Nephron progenitor cell (in vitro differentiated cells): Measurements from ENCODE around the gene YIF1A.
"Not testable (repeated sequence)": the region's sequence is repeated elsewhere in the genome, so short reads cannot be mapped to it uniquely, and the experiment has no call there.

Source experiments
- DNase-seq: peaks from one replicate; pipeline ENCODE4 v3.0.0; 2021
- H3K27ac Mint-ChIP-seq: 2 replicates; pipeline ENCODE4 v1.8.0; 2021; ENCODE audit warnings: mild to moderate bottlenecking, moderate library complexity, mixed read lengths
- H3K27me3 Mint-ChIP-seq: 2 replicates; pipeline ENCODE4 v1.8.0; 2021; ENCODE audit warnings: mild to moderate bottlenecking, low read depth, mixed read lengths; ENCODE audit not compliant: poor library complexity
- H3K36me3 Mint-ChIP-seq: 2 replicates; pipeline ENCODE4 v1.8.0; 2021; ENCODE audit warnings: low read depth, mixed read lengths
- H3K4me1 Mint-ChIP-seq: 2 replicates; pipeline ENCODE4 v1.8.0; 2021; ENCODE audit warnings: mixed read lengths
- H3K4me3 Mint-ChIP-seq: 2 replicates; pipeline ENCODE4 v1.8.0; 2021; ENCODE audit warnings: mild to moderate bottlenecking, moderate library complexity, mixed read lengths
- H3K9me3 Mint-ChIP-seq: 2 replicates; pipeline ENCODE4 v1.8.0; 2021; ENCODE audit warnings: mild to moderate bottlenecking, moderate library complexity, mixed read lengths
- TF ChIP-seq, protein P1 (sequence below): fragments of 200-600 bp; sonication (generic); IDR thresholded peaks from 2 replicates; pipeline ENCODE4 v1.5.0; 2021; ENCODE audit warnings: antibody characterized with exemption

Gene YIF1A

DNA sequence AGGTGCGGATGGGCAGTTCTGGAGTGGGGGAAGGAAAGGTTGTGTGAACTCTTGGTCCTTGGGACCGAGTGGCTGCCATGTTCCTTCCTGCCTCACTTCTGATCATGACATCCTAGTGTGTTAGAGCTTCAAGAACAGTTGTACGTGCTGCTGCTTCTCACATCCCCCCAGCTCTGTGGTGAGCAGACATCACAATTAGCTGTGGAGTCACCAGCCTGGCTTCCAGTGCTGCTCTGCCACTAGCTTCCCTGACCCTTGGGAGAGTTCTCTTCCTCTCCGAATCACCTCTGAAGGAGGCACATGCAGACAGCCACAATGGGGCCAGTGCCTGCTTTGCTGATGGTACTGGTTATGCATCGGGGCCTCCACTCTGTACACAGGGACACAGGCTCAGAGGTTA, 26.8 kb downstream of the YIF1A start:
- no peak for DNase-seq
- no peaks in the 10 kb centered on the region for H3K9me3 Mint-ChIP-seq
- TF ChIP-seq, protein P1, sequence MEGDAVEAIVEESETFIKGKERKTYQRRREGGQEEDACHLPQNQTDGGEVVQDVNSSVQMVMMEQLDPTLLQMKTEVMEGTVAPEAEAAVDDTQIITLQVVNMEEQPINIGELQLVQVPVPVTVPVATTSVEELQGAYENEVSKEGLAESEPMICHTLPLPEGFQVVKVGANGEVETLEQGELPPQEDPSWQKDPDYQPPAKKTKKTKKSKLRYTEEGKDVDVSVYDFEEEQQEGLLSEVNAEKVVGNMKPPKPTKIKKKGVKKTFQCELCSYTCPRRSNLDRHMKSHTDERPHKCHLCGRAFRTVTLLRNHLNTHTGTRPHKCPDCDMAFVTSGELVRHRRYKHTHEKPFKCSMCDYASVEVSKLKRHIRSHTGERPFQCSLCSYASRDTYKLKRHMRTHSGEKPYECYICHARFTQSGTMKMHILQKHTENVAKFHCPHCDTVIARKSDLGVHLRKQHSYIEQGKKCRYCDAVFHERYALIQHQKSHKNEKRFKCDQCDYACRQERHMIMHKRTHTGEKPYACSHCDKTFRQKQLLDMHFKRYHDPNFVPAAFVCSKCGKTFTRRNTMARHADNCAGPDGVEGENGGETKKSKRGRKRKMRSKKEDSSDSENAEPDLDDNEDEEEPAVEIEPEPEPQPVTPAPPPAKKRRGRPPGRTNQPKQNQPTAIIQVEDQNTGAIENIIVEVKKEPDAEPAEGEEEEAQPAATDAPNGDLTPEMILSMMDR = no peak
- no peak overlapping the region for H3K4me3 Mint-ChIP-seq
- peaks cover 29% of the 10 kb centered on the region for H3K36me3 Mint-ChIP-seq
- H3K27me3 Mint-ChIP-seq = no peaks in the 10 kb centered on the region
- no peak overlapping the region for H3K27ac Mint-ChIP-seq
- peaks cover 18% of the 10 kb centered on the region for H3K4me1 Mint-ChIP-seq

DNA sequence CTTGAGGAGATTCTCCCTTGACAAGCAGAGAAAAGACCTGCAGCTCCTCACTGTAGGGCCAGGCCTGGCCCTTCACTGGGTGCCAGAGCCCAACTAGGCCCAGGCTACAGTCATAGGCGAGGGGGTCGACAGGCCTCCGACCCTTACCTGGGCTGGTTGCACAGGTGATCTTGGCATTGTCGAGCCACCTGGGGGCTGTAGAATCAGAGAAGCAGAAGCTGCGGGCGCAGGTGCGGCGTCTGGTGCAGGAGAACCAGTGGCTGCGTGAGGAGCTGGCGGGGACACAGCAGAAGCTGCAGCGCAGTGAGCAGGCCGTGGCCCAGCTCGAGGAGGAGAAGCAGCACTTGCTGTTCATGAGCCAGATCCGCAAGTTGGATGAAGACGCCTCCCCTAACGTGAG, 27.4 kb downstream of the YIF1A start:
- no peaks in the 10 kb centered on the region for H3K9me3 Mint-ChIP-seq
- TF ChIP-seq, protein P1 = no peak
- no peaks in the 10 kb centered on the region for H3K27me3 Mint-ChIP-seq
- no peak for DNase-seq
- no peak overlapping the region for H3K27ac Mint-ChIP-seq
- peaks cover 18% of the 10 kb centered on the region for H3K4me1 Mint-ChIP-seq
- H3K4me3 Mint-ChIP-seq = no peak overlapping the region
- H3K36me3 Mint-ChIP-seq = peaks cover 29% of the 10 kb centered on the region

DNA sequence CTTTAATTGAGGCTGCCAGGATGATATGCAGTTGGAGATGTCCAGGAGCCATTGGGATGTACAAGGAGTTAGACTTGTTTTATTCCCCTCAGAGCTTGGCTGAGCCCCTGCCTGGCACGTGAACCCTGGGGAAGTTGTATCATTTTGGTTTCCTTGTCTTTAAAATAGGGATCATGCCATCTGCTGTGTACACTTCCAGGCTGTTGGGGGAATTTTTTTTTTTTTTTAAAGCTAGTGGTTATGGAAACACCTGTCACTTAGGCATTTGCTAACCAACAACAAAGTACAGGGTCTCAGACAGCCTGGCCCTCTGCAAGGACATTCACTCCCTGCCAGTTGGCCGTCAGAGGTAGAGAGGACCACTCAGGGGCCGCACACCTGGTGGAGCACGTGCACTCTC, 29.0 kb downstream of the YIF1A start:
- H3K4me3 Mint-ChIP-seq = peak overlapping the region; percentile 44
- no peak overlapping the region for H3K27ac Mint-ChIP-seq
- DNase-seq = no peak
- TF ChIP-seq, protein P1 = no peak
- H3K4me1 Mint-ChIP-seq = peaks cover 22% of the 10 kb centered on the region
- H3K36me3 Mint-ChIP-seq = peaks cover 29% of the 10 kb centered on the region
- H3K9me3 Mint-ChIP-seq = no peaks in the 10 kb centered on the region
- H3K27me3 Mint-ChIP-seq = no peaks in the 10 kb centered on the region

DNA sequence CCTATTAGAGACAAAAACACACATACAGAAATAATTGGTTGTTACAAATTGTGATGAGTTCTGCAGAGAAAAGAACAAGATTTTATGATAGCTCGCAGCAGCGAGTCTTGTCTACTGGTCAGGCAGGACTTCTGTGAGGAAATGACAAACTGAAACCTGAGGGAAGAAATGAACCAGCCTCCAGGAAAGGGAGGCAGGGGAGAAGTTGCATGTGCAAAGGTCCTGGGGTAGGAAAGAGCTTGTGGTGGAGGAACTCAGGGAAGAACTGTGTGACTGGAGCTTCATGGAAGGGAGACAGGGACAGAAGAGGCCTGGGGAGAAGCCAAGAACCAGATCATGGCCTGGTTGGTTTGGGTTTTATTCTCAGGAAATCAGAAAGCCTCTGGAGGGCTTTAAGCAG, 29.7 kb downstream of the YIF1A start:
- no peaks in the 10 kb centered on the region for H3K9me3 Mint-ChIP-seq
- DNase-seq = no peak
- peaks cover 22% of the 10 kb centered on the region for H3K4me1 Mint-ChIP-seq
- H3K27me3 Mint-ChIP-seq = no peaks in the 10 kb centered on the region
- peaks cover 21% of the 10 kb centered on the region for H3K36me3 Mint-ChIP-seq
- H3K27ac Mint-ChIP-seq = no peak overlapping the region
- H3K4me3 Mint-ChIP-seq = peak overlapping the region; percentile 82
- TF ChIP-seq, protein P1 = no peak

DNA sequence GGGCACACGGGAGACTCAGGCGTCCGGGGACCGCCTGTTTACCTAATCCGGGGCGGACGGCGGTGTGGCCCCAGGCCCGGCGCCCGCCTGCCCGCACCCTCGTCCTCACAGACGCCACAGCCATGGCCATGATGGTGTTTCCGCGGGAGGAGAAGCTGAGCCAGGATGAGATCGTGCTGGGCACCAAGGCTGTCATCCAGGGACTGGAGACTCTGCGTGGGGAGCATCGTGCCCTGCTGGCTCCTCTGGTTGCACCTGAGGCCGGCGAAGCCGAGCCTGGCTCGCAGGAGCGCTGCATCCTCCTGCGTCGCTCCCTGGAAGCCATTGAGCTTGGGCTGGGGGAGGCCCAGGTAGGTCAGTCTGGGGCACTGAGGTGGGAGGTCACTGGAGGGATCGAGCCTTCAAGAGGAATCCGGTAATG, 30.5 kb downstream of the YIF1A start:
- TF ChIP-seq, protein P1 = peak; percentile 13
- peaks cover 18% of the 10 kb centered on the region for H3K36me3 Mint-ChIP-seq
- H3K4me1 Mint-ChIP-seq = peaks cover 24% of the 10 kb centered on the region
- no peaks in the 10 kb centered on the region for H3K9me3 Mint-ChIP-seq
- no peak overlapping the region for H3K27ac Mint-ChIP-seq
- H3K4me3 Mint-ChIP-seq = peak overlapping the region; percentile 82
- H3K27me3 Mint-ChIP-seq = peaks cover 3% of the 10 kb centered on the region
- no peak for DNase-seq

DNA sequence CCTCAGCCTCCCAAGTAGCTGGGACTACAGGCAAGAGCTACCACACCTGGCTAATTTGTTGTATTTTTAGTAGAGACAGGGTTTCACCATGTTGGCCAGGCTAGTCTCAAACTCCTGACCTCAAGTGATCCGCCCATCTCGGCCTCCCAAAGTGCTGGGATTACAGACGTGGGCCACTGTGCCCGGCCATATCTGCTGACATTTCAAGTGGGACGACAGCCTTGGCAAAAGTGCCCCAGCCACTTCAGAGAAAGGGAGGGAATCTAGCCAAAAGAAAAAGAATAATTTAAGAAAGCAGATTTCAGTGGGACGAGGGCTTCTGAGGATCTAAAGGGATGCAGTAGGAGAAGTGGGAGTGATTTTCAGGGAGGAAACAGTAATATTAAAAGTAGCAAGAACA, 35.9 kb downstream of the YIF1A start:
- H3K4me1 Mint-ChIP-seq = peaks cover 34% of the 10 kb centered on the region
- not testable (repeated sequence) for H3K4me3 Mint-ChIP-seq, H3K27ac Mint-ChIP-seq, H3K27me3 Mint-ChIP-seq, H3K9me3 Mint-ChIP-seq, H3K36me3 Mint-ChIP-seq, DNase-seq
